HepG2 (cell line): ENCODE data around the gene SSNA1. TPM values are rescaled to one million over a fixed set of nuclear protein-coding genes. Genes with fewer than 3 reads are reported as not detected.
A peak's percentile ranks its signal among the peaks of the same experiment; 100 is the strongest.

ENCODE experiments used
- ATF1 ChIP-seq: IDR thresholded peaks from 2 replicates; pipeline ENCODE4 v1.6.1; 2016; ENCODE audit warnings: mild to moderate bottlenecking, control low read depth
- CREM ChIP-seq, 2 experiments: sonication (generic) in 1 of 2; formaldehyde crosslinking in 1 of 2; IDR thresholded peaks; 2 replicates each; pipeline versions ENCODE4 v1.4.0 to v1.6.1; 2016 to 2020; ENCODE audit warnings: antibody characterized with exemption in 1 of 2, mild to moderate bottlenecking in 1 of 2, missing genetic modification reagents in 1 of 2
- HNRNPH1 ChIP-seq: fragments of 200-400 bp; formaldehyde crosslinking; optimal IDR thresholded peaks from 2 replicates; pipeline ENCODE3; 2017; ENCODE audit warnings: mild to moderate bottlenecking, low read depth, low read length
- MED13 ChIP-seq: sonication (generic); formaldehyde crosslinking; IDR thresholded peaks from 2 replicates; pipeline ENCODE4 v1.5.0; 2020; ENCODE audit warnings: missing genetic modification reagents
- MIER3 ChIP-seq: IDR thresholded peaks from 2 replicates; pipeline ENCODE4 v1.6.1; 2016; ENCODE audit warnings: missing compliant biosample characterization, borderline replicate concordance
- MYC ChIP-seq: sonication (generic); formaldehyde crosslinking; IDR thresholded peaks from 2 replicates; pipeline ENCODE4 v1.9.0; 2021; ENCODE audit warnings: missing genetic modification reagents, borderline replicate concordance
- POLR2A ChIP-seq, 2 experiments: IDR thresholded peaks; 2 replicates each; pipeline ENCODE4 v1.6.1; 2011; ENCODE audit warnings: low read depth in 2 of 2, low read length in 2 of 2, mild to moderate bottlenecking in 1 of 2, moderate library complexity in 1 of 2; ENCODE audit not compliant: insufficient read depth in 1 of 2
- RARA ChIP-seq: IDR thresholded peaks from 2 replicates; pipeline ENCODE4 v1.6.1; 2016; ENCODE audit warnings: missing genetic modification reagents, missing compliant biosample characterization
- RCOR2 ChIP-seq: IDR thresholded peaks from 2 replicates; pipeline ENCODE4 v1.6.1; 2016; ENCODE audit warnings: missing biosample characterization, missing genetic modification reagents
- RFXAP ChIP-seq: sonication (generic); formaldehyde crosslinking; IDR thresholded peaks from 2 replicates; pipeline ENCODE4 v1.4.0; 2020; ENCODE audit warnings: missing genetic modification reagents, borderline replicate concordance
- SAP130 ChIP-seq: IDR thresholded peaks from 2 replicates; pipeline ENCODE4 v1.6.1; 2016; ENCODE audit warnings: low read depth
- SIX4 ChIP-seq: sonication (generic); formaldehyde crosslinking; IDR thresholded peaks from 2 replicates; pipeline ENCODE4 v1.4.0; 2020; ENCODE audit warnings: missing genetic modification reagents
- TAF15 ChIP-seq: fragments of 200-400 bp; formaldehyde crosslinking; IDR thresholded peaks from one replicate; pipeline ENCODE4 v1.6.1; 2018; ENCODE audit warnings: mild to moderate bottlenecking, low read depth, low read length; ENCODE audit not compliant: poor library complexity, severe bottlenecking
- TGIF2 ChIP-seq: IDR thresholded peaks from 2 replicates; pipeline ENCODE4 v1.6.1; 2016; ENCODE audit warnings: control low read depth, missing compliant biosample characterization
- ZNF160 ChIP-seq: sonication (generic); formaldehyde crosslinking; IDR thresholded peaks from 2 replicates; pipeline ENCODE4 v1.8.0; 2022; ENCODE audit warnings: mild to moderate bottlenecking, inconsistent platforms, missing genetic modification reagents
- ZNF263 ChIP-seq: sonication (generic); formaldehyde crosslinking; IDR thresholded peaks from 2 replicates; pipeline ENCODE4 v1.4.0; 2020; ENCODE audit warnings: missing genetic modification reagents
- ZNF563 ChIP-seq: sonication (generic); formaldehyde crosslinking; IDR thresholded peaks from 2 replicates; pipeline ENCODE4 v1.8.0; 2022; ENCODE audit warnings: mild to moderate bottlenecking, moderate library complexity, missing genetic modification reagents
- ZNF724P ChIP-seq: sonication (generic); formaldehyde crosslinking; IDR thresholded peaks from 2 replicates; pipeline ENCODE4 v1.8.0; 2022; ENCODE audit warnings: missing genetic modification reagents, borderline replicate concordance
- ZNF790 ChIP-seq: sonication (generic); formaldehyde crosslinking; IDR thresholded peaks from 2 replicates; pipeline ENCODE4 v1.8.0; 2022; ENCODE audit warnings: missing genetic modification reagents, mild to moderate bottlenecking, borderline replicate concordance
- polyA plus RNA-seq, 8 experiments: library from polyadenylated mRNA; depleted of rRNA in 3 of 8; stranded (reverse) in 7 of 8; unstranded in 1 of 8; fragments of >200 nt; fragmentation: Illumina TruSeq in 4 of 8; extraction: Trizol in 4 of 8; gene quantifications; 2 replicates each; pipeline versions ENCODE4 v1.2.1 to v1.2.3, GENCODE V29; 2011 to 2016; ENCODE audit warnings: low read depth in 4 of 8, missing spikeins in 1 of 8, mixed read lengths in 1 of 8; ENCODE audit not compliant: insufficient read depth in 1 of 8
- total RNA-seq, 5 experiments: library from RNA; depleted of rRNA; stranded (reverse); fragments of >200 nt; fragmentation: Illumina TruSeq; extraction: Trizol; gene quantifications; 2 replicates each; pipeline ENCODE4 v1.2.3, GENCODE V29; 2016; ENCODE audit warnings: low read depth in 1 of 5
- TF ChIP-seq, protein P1 (sequence below): IDR thresholded peaks from 2 replicates; pipeline ENCODE4 v1.6.1; 2012; ENCODE audit warnings: inconsistent platforms
- TF ChIP-seq, protein P2 (sequence below): IDR thresholded peaks from 2 replicates; pipeline ENCODE4 v1.6.1; 2016; ENCODE audit warnings: mild to moderate bottlenecking, missing biosample characterization, missing genetic modification reagents
- TF ChIP-seq, protein P3 (sequence below): sonication (generic); formaldehyde crosslinking; IDR thresholded peaks from 2 replicates; pipeline ENCODE4 v1.5.1; 2020; ENCODE audit warnings: mild to moderate bottlenecking, moderate library complexity, missing genetic modification reagents
- TF ChIP-seq, protein P4 (sequence below): sonication (generic); formaldehyde crosslinking; IDR thresholded peaks from 2 replicates; pipeline ENCODE4 v1.5.0; 2020; ENCODE audit warnings: mild to moderate bottlenecking, missing genetic modification reagents, borderline replicate concordance
- TF ChIP-seq, protein P5 (sequence below): sonication (generic); formaldehyde crosslinking; IDR thresholded peaks from 2 replicates; pipeline ENCODE4 v1.9.0; 2022; ENCODE audit warnings: low read depth, missing genetic modification reagents
- TF ChIP-seq, protein P6 (sequence below): sonication (generic); formaldehyde crosslinking; IDR thresholded peaks from 2 replicates; pipeline ENCODE4 v1.4.0; 2020; ENCODE audit warnings: mild to moderate bottlenecking, missing genetic modification reagents

Gene SSNA1
- total and polyA plus RNA-seq, 2 of the 13 experiments (the other 11 are each of a cell fraction or from before 2014, with no cell fraction given), result 35.9 to 49.4 TPM

DNA sequence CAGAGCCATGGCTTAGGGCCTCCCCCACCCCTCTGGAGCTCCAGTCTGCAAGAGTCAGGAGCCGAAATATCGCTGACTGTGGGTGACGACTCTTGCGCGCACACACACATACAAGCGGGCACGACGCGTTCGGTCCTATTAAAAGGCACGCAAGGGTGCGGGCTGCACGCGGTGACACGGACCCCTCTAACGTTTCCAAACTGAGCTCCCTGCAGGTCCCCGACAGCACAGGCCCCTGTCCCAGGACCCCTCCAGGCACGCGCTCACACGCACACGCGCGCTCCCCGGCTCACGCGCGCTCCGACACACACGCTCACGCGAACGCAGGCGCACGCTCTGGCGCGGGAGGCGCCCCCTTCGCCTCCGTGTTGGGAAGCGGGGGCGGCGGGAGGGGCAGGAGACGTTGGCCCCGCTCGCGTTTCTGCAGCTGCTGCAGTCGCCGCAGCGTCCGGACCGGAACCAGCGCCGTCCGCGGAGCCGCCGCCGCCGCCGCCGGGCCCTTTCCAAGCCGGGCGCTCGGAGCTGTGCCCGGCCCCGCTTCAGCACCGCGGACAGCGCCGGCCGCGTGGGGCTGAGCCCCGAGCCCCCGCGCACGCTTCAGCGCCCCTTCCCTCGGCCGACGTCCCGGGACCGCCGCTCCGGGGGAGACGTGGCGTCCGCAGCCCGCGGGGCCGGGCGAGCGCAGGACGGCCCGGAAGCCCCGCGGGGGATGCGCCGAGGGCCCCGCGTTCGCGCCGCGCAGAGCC is 49.6 kb upstream of the SSNA1 start, which contains the start of gene GRIN1 (continued):
- TF ChIP-seq MYC (CRISPR knock-in tag) (peak; percentile 55; the same call in 1 of the 2 replicates), SAP130 (CRISPR knock-in tag) (peak; percentile 52), POLR2A (IDR thresholded peaks at IDR 0.05; ENCODE audit: insufficient read depth in 1 of 2, low read depth in 2 of 2, low read length in 2 of 2) (no peak), HNRNPH1 (no peak), SIX4 (CRISPR knock-in tag) (no peak), TAF15 (no peak), ZNF563 (peak; percentile 91), TGIF2 (CRISPR knock-in tag) (peak; percentile 66; the same call in 1 of the 2 replicates), RFXAP (0 out of 2 replicates have a peak, but pooled peaks have one; percentile 40), RARA (0 out of 2 replicates have a peak, but pooled peaks have one; percentile 17), MIER3 (no peak), CREM (IDR thresholded peaks at IDR 0.05) (no peak), CREM (CRISPR knock-in tag; IDR thresholded peaks at IDR 0.05) (no peak), MED13 (CRISPR knock-in tag) (0 out of 2 replicates have a peak, but pooled peaks have one; percentile 54), ZNF724P (CRISPR knock-in tag) (no peak), RCOR2 (CRISPR knock-in tag) (no peak), ATF1 (CRISPR knock-in tag) (no peak), ZNF263 (CRISPR knock-in tag) (no peak), ZNF160 (CRISPR knock-in tag) (peak; percentile 67; the same call in 1 of the 2 replicates), ZNF790 (CRISPR knock-in tag) (peak; percentile 79; the same call in 1 of the 2 replicates)
- TF ChIP-seq, protein P1, sequence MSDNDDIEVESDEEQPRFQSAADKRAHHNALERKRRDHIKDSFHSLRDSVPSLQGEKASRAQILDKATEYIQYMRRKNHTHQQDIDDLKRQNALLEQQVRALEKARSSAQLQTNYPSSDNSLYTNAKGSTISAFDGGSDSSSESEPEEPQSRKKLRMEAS, result peak; percentile 62
- TF ChIP-seq, protein P2, sequence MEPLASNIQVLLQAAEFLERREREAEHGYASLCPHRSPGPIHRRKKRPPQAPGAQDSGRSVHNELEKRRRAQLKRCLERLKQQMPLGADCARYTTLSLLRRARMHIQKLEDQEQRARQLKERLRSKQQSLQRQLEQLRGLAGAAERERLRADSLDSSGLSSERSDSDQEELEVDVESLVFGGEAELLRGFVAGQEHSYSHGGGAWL (CRISPR knock-in tag), result no peak
- TF ChIP-seq, protein P3, sequence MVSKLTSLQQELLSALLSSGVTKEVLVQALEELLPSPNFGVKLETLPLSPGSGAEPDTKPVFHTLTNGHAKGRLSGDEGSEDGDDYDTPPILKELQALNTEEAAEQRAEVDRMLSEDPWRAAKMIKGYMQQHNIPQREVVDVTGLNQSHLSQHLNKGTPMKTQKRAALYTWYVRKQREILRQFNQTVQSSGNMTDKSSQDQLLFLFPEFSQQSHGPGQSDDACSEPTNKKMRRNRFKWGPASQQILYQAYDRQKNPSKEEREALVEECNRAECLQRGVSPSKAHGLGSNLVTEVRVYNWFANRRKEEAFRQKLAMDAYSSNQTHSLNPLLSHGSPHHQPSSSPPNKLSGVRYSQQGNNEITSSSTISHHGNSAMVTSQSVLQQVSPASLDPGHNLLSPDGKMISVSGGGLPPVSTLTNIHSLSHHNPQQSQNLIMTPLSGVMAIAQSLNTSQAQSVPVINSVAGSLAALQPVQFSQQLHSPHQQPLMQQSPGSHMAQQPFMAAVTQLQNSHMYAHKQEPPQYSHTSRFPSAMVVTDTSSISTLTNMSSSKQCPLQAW (CRISPR knock-in tag), result no peak
- TF ChIP-seq, protein P4, sequence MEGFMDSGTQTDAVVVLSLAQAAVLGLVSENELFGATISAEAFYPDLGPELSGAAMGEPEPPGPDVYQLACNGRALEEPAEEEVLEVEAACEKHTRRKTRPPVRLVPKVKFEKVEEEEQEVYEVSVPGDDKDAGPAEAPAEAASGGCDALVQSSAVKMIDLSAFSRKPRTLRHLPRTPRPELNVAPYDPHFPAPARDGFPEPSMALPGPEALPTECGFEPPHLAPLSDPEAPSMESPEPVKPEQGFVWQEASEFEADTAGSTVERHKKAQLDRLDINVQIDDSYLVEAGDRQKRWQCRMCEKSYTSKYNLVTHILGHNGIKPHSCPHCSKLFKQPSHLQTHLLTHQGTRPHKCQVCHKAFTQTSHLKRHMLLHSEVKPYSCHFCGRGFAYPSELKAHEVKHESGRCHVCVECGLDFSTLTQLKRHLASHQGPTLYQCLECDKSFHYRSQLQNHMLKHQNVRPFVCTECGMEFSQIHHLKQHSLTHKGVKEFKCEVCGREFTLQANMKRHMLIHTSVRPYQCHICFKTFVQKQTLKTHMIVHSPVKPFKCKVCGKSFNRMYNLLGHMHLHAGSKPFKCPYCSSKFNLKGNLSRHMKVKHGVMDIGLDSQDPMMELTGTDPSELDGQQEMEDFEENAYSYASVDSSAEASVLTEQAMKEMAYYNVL (CRISPR knock-in tag), result no peak
- TF ChIP-seq, protein P5, sequence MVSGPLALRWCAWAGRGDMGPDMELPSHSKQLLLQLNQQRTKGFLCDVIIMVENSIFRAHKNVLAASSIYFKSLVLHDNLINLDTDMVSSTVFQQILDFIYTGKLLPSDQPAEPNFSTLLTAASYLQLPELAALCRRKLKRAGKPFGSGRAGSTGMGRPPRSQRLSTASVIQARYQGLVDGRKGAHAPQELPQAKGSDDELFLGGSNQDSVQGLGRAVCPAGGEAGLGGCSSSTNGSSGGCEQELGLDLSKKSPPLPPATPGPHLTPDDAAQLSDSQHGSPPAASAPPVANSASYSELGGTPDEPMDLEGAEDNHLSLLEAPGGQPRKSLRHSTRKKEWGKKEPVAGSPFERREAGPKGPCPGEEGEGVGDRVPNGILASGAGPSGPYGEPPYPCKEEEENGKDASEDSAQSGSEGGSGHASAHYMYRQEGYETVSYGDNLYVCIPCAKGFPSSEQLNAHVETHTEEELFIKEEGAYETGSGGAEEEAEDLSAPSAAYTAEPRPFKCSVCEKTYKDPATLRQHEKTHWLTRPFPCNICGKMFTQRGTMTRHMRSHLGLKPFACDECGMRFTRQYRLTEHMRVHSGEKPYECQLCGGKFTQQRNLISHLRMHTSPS (CRISPR knock-in tag), result no peak
- TF ChIP-seq, protein P6, sequence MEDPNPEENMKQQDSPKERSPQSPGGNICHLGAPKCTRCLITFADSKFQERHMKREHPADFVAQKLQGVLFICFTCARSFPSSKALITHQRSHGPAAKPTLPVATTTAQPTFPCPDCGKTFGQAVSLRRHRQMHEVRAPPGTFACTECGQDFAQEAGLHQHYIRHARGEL, result no peak
